B cell (primary cell): ENCODE results near the gene CTRB1. TPM values are rescaled to one million over a fixed set of nuclear protein-coding genes. Genes with fewer than 3 reads are reported as not detected.
A peak's percentile ranks its signal among the peaks of the same experiment; 100 is the strongest.

Experiments used
- ATAC-seq: fragments of 200-7000 bp; cut with Tn5 transposase; one replicate; pipeline ENCODE4 v1.10.0; 2021; ENCODE audit warnings: low read depth, mild to moderate bottlenecking, moderate number of reproducible peaks, moderate library complexity
- CTCF ChIA-PET: fragments of 350-600 bp; sonication (Branson Sonifier 250); formaldehyde crosslinking; loops from one replicate; lab custom pipeline; 2021; ENCODE audit warnings: antibody characterized with exemption, inconsistent platforms; lab: Charles Lee
- POLR2A ChIA-PET: fragments of 350-600 bp; sonication (Branson Sonifier 250); formaldehyde crosslinking; loops from one replicate; lab custom pipeline; 2021; ENCODE audit warnings: antibody characterized with exemption; lab: Charles Lee
- DNase-seq: peaks from one replicate; pipeline ENCODE4 v3.0.0; 2013
- H2AFZ ChIP-seq: 2 replicates; pipeline ENCODE4 v1.6.1; 2012; ENCODE audit warnings: mild to moderate bottlenecking, low read depth, low read length; ENCODE audit not compliant: insufficient read depth, poor library complexity, severe bottlenecking
- H3K27ac ChIP-seq, 2 donors: 1 replicate in 1 of 2; 2 replicates in 1 of 2; pipeline ENCODE4 v1.5.1; 2012 to 2013; ENCODE audit warnings: low read length in 2 of 2, mild to moderate bottlenecking in 2 of 2, moderate library complexity in 1 of 2
- H3K27me3 ChIP-seq, 4 experiments: fragments of 200-600 bp in 1 of 4; sonication (generic) in 1 of 4; replicated peaks in 1 of 4; 1 replicate in 2 of 4; 2 replicates in 2 of 4; pipeline versions ENCODE4 v1.6.1 to v1.7.0; 2013 to 2016; ENCODE audit warnings: low read length in 3 of 4, mild to moderate bottlenecking in 2 of 4, mixed read lengths in 1 of 4, moderate library complexity in 1 of 4; ENCODE audit not compliant: insufficient read depth in 4 of 4, control insufficient read depth in 3 of 4; ENCODE audit errors: control extremely low read depth in 1 of 4
- H3K36me3 ChIP-seq, 2 experiments: replicated peaks in 1 of 2; 1 replicate in 1 of 2; 2 replicates in 1 of 2; pipeline versions ENCODE4 v1.6.1 to v1.7.1; 2013; ENCODE audit warnings: low read length in 1 of 2; ENCODE audit not compliant: insufficient read depth in 2 of 2, control insufficient read depth in 1 of 2; ENCODE audit errors: control extremely low read depth in 1 of 2, extremely low read depth in 1 of 2
- H3K4me1 ChIP-seq, 2 donors: fragments of 200-600 bp in 1 of 2; sonication (generic) in 1 of 2; 1 replicate in 1 of 2; 2 replicates in 1 of 2; pipeline versions ENCODE4 v1.5.1 to v1.6.1; 2013 to 2017; ENCODE audit warnings: low read length in 2 of 2; ENCODE audit not compliant: control insufficient read depth in 2 of 2, insufficient read depth in 2 of 2
- H3K4me2 ChIP-seq: replicated peaks from 2 replicates; pipeline ENCODE3; 2012; ENCODE audit warnings: mild to moderate bottlenecking, low read depth, low read length; ENCODE audit not compliant: poor library complexity, severe bottlenecking
- H3K4me3 ChIP-seq, 5 experiments: fragments of 200-600 bp in 1 of 5; sonication (generic) in 1 of 5; 1 replicate in 3 of 5; 2 replicates in 2 of 5; pipeline versions ENCODE4 v1.5.1 to v1.7.0; 2011 to 2016; ENCODE audit warnings: low read length in 4 of 5, mild to moderate bottlenecking in 4 of 5, low read depth in 2 of 5, control low read depth in 1 of 5, moderate library complexity in 1 of 5; ENCODE audit not compliant: insufficient read depth in 1 of 5; ENCODE audit errors: control extremely low read depth in 1 of 5, extremely low read depth in 1 of 5
- H3K79me2 ChIP-seq: fragments of 200-600 bp; sonication (generic); one replicate; pipeline ENCODE4 v1.6.0; 2016; ENCODE audit warnings: low read length; ENCODE audit not compliant: control insufficient read depth, insufficient read depth
- H3K9ac ChIP-seq: fragments of 200-600 bp; sonication (generic); 2 replicates; pipeline ENCODE4 v1.6.1; 2017; ENCODE audit warnings: mild to moderate bottlenecking, low read length, moderate library complexity
- H3K9me3 ChIP-seq, 3 donors: one replicate each; pipeline versions ENCODE4 v1.6.1 to v1.7.1; 2013; ENCODE audit warnings: low read length in 2 of 3; ENCODE audit not compliant: control insufficient read depth in 2 of 3, insufficient read depth in 1 of 3; ENCODE audit errors: control extremely low read depth in 1 of 3
- H4K20me1 ChIP-seq: 2 replicates; pipeline ENCODE4 v1.6.0; 2012; ENCODE audit warnings: mild to moderate bottlenecking, low read length; ENCODE audit not compliant: insufficient read depth, control insufficient read depth, poor library complexity, severe bottlenecking
- H3K27ac Mint-ChIP-seq: one replicate; pipeline ENCODE4 v1.8.0; 2021; ENCODE audit warnings: mixed read lengths
- H3K27me3 Mint-ChIP-seq: one replicate; pipeline ENCODE4 v1.8.0; 2021; ENCODE audit warnings: mixed read lengths
- H3K4me1 Mint-ChIP-seq: one replicate; pipeline ENCODE4 v1.8.0; 2021; ENCODE audit warnings: mixed read lengths
- H3K4me3 Mint-ChIP-seq: one replicate; pipeline ENCODE4 v1.8.0; 2021; ENCODE audit warnings: mixed read lengths
- H3K9me3 Mint-ChIP-seq: one replicate; pipeline ENCODE4 v1.8.0; 2022; ENCODE audit warnings: mixed read lengths; ENCODE audit not compliant: insufficient read depth
- CTCF ChIP-seq: fragments of 200-600 bp; IDR thresholded peaks from one replicate; pipeline ENCODE4 v1.8.0; 2022; ENCODE audit warnings: antibody characterized with exemption, mild to moderate bottlenecking
- EZH2 ChIP-seq: IDR thresholded peaks from 2 replicates; pipeline ENCODE4 v1.6.1; 2012; ENCODE audit warnings: borderline replicate concordance, low read depth, mild to moderate bottlenecking, moderate library complexity, low read length; ENCODE audit not compliant: insufficient read depth, poor library complexity, severe bottlenecking
- WGBS: methylation state at CpG from one replicate; pipeline ENCODE4 v1.1.5; 2013; ENCODE audit warnings: missing lambda C conversion rate; ENCODE audit not compliant: insufficient coverage; 5-methylcytosine and 5-hydroxymethylcytosine counted together
- intact Hi-C: fragments of 100-400 bp; cut with micrococcal nuclease; formaldehyde crosslinking; loops from one replicate; pipeline ENCODE4 v1.10.0; 2022
- polyA plus RNA-seq: library from polyadenylated mRNA; depleted of rRNA; stranded (reverse); fragments of >200 nt; gene quantifications from 2 replicates; pipeline ENCODE4 v1.2.3, GENCODE V29; 2012
- total RNA-seq, 2 donors: library from RNA; stranded (reverse); fragments of 120-200 nt in 1 of 2; gene quantifications; 1 replicate in 1 of 2; 2 replicates in 1 of 2; pipeline versions ENCODE4 v1.2.3 to v1.2.4, GENCODE V29; 2013 to 2022

Gene CTRB1
- total and polyA plus RNA-seq, 2 donors (not counting 1 experiment from before 2014, with no cell fraction given): not detected

DNA sequence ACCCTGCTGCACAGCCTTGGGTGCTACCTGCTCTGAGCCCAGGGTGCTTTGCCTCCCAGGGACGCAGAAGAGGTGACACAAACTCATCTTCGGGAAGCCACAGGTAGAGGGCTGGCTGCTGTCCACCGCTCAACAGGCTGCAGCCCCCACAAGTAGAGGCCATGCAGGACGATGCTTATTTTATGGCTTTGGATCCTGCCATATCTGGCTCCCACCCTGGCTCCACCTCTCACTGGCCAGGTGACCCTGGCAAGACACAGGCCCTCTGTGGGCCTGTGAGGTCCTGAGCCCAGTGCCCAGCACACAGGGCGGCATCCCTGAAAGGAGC lies 44.0 kb downstream of the CTRB1 start:
- H3K4me3 ChIP-seq: no peak overlapping the region
- POLR2A ChIA-PET: interaction anchor here (0.6 kb wide), 1 partner anchor 39 kb away, joined by 4 read pairs; no protein-coding TSS in a partner anchor
- no peak for DNase-seq
- Mint-ChIP-seq H3K4me3 (peak overlapping the region; percentile 30), H3K9me3 (no peaks in the 10 kb centered on the region), H3K27me3 (peaks cover 59% of the 10 kb centered on the region), H3K4me1 (peaks cover 11% of the 10 kb centered on the region), H3K27ac (no peak overlapping the region)
- H3K36me3 ChIP-seq: no peaks in the 10 kb centered on the region
- no peak overlapping the region for H3K27ac ChIP-seq
- intact Hi-C loops: no loop called here
- TF ChIP-seq EZH2: no peak
- no peak for TF ChIP-seq CTCF
- H3K79me2 ChIP-seq: no peaks in the 10 kb centered on the region
- H3K4me2 ChIP-seq: no peak overlapping the region
- H3K9me3 ChIP-seq: peaks cover 0 to 14% (median 0%) of the 10 kb centered on the region in 3 donors
- H3K4me1 ChIP-seq: peaks cover 14 to 18% of the 10 kb centered on the region in 2 donors
- ATAC-seq: no peak
- CTCF ChIA-PET: interaction anchor here (0.6 kb wide), 1 partner anchor 60 kb away, joined by 3 read pairs; no protein-coding TSS in a partner anchor
- H3K9ac ChIP-seq: no peak overlapping the region
- H2AFZ ChIP-seq: no peak overlapping the region
- H3K27me3 ChIP-seq: peaks cover 0 to 63% (median 29%) of the 10 kb centered on the region in 4 experiments
- no peaks in the 10 kb centered on the region for H4K20me1 ChIP-seq
- 95% methylated on average over 5 of the region's 5 CpGs for WGBS

DNA sequence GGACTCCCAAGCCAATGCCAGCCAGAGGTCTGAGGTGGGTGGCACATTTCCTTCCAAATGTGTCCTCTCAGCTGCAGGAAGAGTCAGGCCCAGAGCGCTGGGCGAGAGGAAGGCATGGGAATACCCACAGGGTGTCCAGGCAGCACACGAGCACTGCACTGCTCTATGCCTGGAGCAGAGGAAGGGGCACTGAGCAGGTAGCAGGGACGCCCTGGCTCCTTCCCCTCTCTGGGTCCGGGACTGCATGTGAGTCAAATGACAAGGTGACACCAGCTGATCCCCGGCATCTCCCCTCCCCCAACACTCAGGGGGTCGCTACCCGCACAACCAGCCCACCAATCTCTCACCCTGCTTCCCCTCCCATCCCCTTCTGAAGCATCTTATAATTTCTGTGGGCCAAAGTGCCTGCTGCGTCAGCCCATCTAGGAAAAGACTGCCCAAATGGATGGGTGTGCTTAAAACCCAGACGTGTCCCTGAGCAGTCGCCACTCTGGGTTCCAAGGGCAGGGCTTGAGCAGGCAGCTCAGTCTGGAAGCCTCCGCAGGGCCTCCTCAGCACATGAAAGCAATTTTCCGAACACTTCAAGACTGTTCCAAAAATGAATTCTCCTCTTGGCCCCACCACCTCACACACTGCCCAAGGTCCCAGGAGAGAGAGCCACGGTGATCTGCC lies 44.6 kb downstream of the CTRB1 start:
- H3K9me3 ChIP-seq: peaks cover 0 to 21% (median 0%) of the 10 kb centered on the region in 3 donors
- H3K4me1 ChIP-seq: peaks cover 14 to 18% of the 10 kb centered on the region in 2 donors
- 79% methylated on average over 10 of the region's 14 CpGs for WGBS
- no peaks in the 10 kb centered on the region for H4K20me1 ChIP-seq
- H3K4me3 ChIP-seq: no peak overlapping the region
- no peaks in the 10 kb centered on the region for H3K9me3 Mint-ChIP-seq
- H3K27ac Mint-ChIP-seq: no peak overlapping the region
- H3K79me2 ChIP-seq: no peaks in the 10 kb centered on the region
- POLR2A ChIA-PET: interaction anchor here (0.6 kb wide), 1 partner anchor 38 kb away, joined by 4 read pairs; no protein-coding TSS in a partner anchor
- no peaks in the 10 kb centered on the region for H3K36me3 ChIP-seq
- CTCF ChIA-PET: interaction anchor here (0.6 kb wide), 1 partner anchor 59 kb away, joined by 3 read pairs; no protein-coding TSS in a partner anchor
- TF ChIP-seq CTCF: no peak
- no peak for TF ChIP-seq EZH2
- ATAC-seq (no peak), DNase-seq (no peak)
- H3K27me3 ChIP-seq: peaks cover 0 to 62% (median 29%) of the 10 kb centered on the region in 4 experiments
- H2AFZ ChIP-seq: no peak overlapping the region
- no peak overlapping the region for H3K9ac ChIP-seq
- peak overlapping the region; percentile 19 for H3K4me3 Mint-ChIP-seq
- H3K4me2 ChIP-seq: no peak overlapping the region
- no peak overlapping the region for H3K27ac ChIP-seq
- peaks cover 11% of the 10 kb centered on the region for H3K4me1 Mint-ChIP-seq
- intact Hi-C loops: no loop called here
- H3K27me3 Mint-ChIP-seq: peaks cover 52% of the 10 kb centered on the region
